HFF-Myc (cell line): ENCODE results near the gene ZNF22.

ENCODE experiments used
- DNase-seq: peaks from one replicate; pipeline ENCODE4 v3.0.0-alpha.2; 2011; ENCODE audit warnings: low read depth; ENCODE audit errors: extremely low read depth
- H3K4me3 ChIP-seq: replicated peaks from 2 replicates; pipeline ENCODE4 v1.5.1; 2011; ENCODE audit warnings: low read depth, mild to moderate bottlenecking, control low read depth, low read length
- TF ChIP-seq, protein P1 (sequence below): IDR thresholded peaks from 2 replicates; pipeline ENCODE4 v1.5.1; 2012; ENCODE audit warnings: mild to moderate bottlenecking, low read depth, low read length, control low read depth; ENCODE audit errors: missing control alignments

The ZNF22 gene

GRCh38 chr10:45000752-45001380 is at the start of gene ZNF22:
Gene ZNF22, plus strand, starts transcription at chr10:45000923. Its CDS starts 2,446 bp downstream, at chr10:45003369.
- TF ChIP-seq, protein P1, sequence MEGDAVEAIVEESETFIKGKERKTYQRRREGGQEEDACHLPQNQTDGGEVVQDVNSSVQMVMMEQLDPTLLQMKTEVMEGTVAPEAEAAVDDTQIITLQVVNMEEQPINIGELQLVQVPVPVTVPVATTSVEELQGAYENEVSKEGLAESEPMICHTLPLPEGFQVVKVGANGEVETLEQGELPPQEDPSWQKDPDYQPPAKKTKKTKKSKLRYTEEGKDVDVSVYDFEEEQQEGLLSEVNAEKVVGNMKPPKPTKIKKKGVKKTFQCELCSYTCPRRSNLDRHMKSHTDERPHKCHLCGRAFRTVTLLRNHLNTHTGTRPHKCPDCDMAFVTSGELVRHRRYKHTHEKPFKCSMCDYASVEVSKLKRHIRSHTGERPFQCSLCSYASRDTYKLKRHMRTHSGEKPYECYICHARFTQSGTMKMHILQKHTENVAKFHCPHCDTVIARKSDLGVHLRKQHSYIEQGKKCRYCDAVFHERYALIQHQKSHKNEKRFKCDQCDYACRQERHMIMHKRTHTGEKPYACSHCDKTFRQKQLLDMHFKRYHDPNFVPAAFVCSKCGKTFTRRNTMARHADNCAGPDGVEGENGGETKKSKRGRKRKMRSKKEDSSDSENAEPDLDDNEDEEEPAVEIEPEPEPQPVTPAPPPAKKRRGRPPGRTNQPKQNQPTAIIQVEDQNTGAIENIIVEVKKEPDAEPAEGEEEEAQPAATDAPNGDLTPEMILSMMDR = no peak
- no peak for DNase-seq
- H3K4me3 ChIP-seq = peak within 1 kb of the TSS; percentile 63

DNA sequence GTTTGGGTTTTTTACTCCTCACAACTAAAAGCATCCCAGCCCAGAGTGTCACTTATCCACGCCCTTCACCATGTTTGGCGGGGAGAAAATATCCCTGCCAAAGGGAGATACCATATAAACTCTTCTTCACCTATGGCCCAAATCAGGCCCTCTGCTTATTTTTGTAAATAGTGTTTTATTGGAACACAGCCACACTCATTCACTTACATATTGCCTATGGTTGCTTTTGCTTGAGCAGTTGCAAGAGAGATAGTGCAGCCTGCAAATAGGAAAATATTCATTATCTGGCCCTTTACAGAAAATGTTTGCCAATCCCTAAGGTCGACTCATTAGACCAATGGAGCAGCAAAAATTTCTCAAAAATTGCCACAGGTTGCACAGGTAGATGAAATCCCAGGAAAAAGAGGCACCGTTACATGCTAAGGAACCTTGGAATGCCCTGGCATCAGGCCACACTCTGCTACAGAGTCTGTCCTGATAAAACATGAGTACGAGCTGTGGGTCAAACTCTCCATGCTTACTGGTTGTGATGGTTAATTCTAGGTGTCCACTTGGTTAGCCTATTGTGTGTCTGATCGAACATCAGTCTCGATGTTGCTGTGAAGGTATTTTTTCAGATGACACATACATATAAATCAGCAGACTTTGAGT is 49.0 kb upstream of the ZNF22 start:
- no peak for DNase-seq
- TF ChIP-seq, protein P1 = no peak
- no peak overlapping the region for H3K4me3 ChIP-seq

DNA sequence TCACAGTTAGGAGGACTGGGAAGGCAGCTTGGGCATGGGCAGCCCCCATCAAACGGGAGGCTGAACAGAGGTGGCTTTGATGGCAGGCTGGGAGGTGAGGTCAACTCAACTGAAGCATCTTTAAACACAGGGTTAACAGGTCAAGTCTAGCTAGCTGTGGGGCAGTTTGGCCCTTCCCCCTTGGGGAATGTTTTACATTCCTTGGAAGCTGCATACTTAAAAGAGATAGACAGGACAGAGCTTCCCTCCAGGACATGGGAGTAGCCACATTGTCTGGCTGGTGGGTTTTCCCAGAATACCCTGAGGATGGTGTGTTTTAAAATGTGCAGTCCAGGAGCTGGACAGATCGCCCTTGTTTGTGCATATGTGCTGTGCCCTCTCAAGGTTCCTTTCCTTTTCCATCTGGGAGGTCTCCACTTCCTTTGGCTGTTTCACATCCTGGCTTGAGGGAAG is 47.9 kb upstream of the ZNF22 start:
- DNase-seq = no peak
- TF ChIP-seq, protein P1 = no peak
- H3K4me3 ChIP-seq = no peak overlapping the region

DNA sequence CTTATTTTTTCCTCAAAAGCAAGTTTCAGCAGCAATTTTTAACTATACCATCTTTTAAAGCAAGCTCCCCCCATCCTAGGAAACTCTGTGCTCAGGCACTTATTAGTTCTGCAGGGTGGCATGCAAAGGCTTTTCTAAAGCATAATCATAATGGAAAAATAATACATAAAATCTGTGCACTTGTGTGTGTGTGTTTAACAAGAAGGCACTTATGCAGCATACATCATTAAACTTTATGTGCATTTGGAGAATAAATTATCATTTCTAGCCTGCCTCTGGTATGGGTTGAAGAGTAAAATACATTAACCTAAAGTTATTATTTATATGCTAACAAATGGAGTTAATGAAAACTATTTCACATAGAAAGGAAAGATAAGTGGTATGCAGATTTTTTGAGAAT is 46.7 kb upstream of the ZNF22 start:
- H3K4me3 ChIP-seq = no peak overlapping the region
- TF ChIP-seq, protein P1 = no peak
- no peak for DNase-seq

DNA sequence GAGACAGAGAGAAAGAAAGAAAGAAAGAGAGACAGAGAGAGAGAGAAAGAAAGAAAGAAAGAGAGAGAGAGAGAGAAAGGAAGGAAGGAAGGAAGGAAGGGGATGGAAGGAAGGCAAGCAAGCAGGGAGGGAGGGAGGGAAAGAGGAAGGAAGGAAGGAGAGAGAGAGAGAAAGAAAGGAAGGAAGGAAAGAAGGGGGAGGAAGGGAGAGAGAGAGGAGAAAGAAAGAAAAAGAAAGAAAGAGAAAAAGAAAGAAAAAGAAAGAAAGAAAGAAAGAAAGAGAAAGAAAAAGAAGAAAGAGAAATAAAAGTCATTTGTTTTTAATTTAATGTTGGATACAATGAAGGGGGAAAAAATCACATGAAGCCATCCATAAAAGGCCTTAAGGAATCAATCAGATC is 45.8 kb upstream of the ZNF22 start:
- H3K4me3 ChIP-seq = no peak overlapping the region
- DNase-seq = no peak
- TF ChIP-seq, protein P1 = no peak

GRCh38 chr10:44955413-44956070 is 45.2 kb upstream of the ZNF22 start:
- DNase-seq = no peak
- TF ChIP-seq, protein P1 = no peak
- no peak overlapping the region for H3K4me3 ChIP-seq
